ENCODE measurements around the gene RGL1. TPM values are rescaled to one million over a fixed set of nuclear protein-coding genes. Genes with fewer than 3 reads are reported as not detected.
A peak's percentile ranks its signal among the peaks of the same experiment; 100 is the strongest.

RGL1 gene
- total RNA-seq, 1 experiment from 2014 or later: 1.5 TPM

- no peaks in the 10 kb centered on the region for H3K27me3 ChIP-seq (ENCODE audit: low read length)
- no peak overlapping the region for H3K9ac ChIP-seq (ENCODE audit: low read length)
- H3K4me2 ChIP-seq (ENCODE audit: low read length): peak overlapping the region; percentile 51
- H3K9me3 ChIP-seq (ENCODE audit: low read length): no peaks in the 10 kb centered on the region
- ChIA-PET CTCF (no interaction called here), POLR2A (ENCODE audit: unreplicated experiment) (interaction anchor here (0.6 kb wide), 2 partner anchors 183 to 230 kb away, joined by 7 to 9 read pairs; partner anchors contain the start of gene TSEN15)
- no peaks in the 10 kb centered on the region for H3F3A ChIP-seq (ENCODE audit: low read length, unreplicated experiment)
- no peak overlapping the region for H3K4me3 ChIP-seq (ENCODE audit: low read length)
- BruUV-seq (replicated peaks): no TSS peak
- ATAC-seq (peak; percentile 90), DNase-seq (peak; percentile 68)
- no peaks in the 10 kb centered on the region for H3K36me3 ChIP-seq (ENCODE audit: low read depth, low read length)
- peak overlapping the region; percentile 54 for H2AFZ ChIP-seq (ENCODE audit: low read length)
- no peaks in the 10 kb centered on the region for H3K9me2 ChIP-seq (replicated peaks; ENCODE audit: low read length)
- no peaks in the 10 kb centered on the region for H4K20me1 ChIP-seq (ENCODE audit: low read length)
- peaks cover 28% of the 10 kb centered on the region for H3K4me1 ChIP-seq (ENCODE audit: insufficient read depth, low read length)
- no peak for TF ChIP-seq EZH2 (IDR thresholded peaks at IDR 0.05; ENCODE audit: low read length, unreplicated experiment)
- no peak for TF ChIP-seq EZH2phosphoT487 (IDR thresholded peaks at IDR 0.05; ENCODE audit: borderline replicate concordance, low read length)
- TF ChIP-seq CTCF (conservative IDR thresholded peaks at IDR 0.05; ENCODE audit: low read depth, low read length): no peak
- H3K27ac ChIP-seq (ENCODE audit: low read length): peak overlapping the region; percentile 51
- H3K79me2 ChIP-seq (ENCODE audit: low read length): no peaks in the 10 kb centered on the region
- intact Hi-C loops (cut with micrococcal nuclease): loop anchor here (1.0 kb wide), 1 partner anchor 70 kb away; no protein-coding TSS in a partner anchor
Observed at GRCh38 chr1:183821889-183822611, 17.1 kb downstream of the RGL1 start.

GRCh38 chr1:183824291-183824690 is 19.4 kb downstream of the RGL1 start:
- H3K4me1 ChIP-seq (ENCODE audit: insufficient read depth, low read length): peaks cover 20% of the 10 kb centered on the region
- H2AFZ ChIP-seq (ENCODE audit: low read length): no peak overlapping the region
- no peak for DNase-seq
- CTCF ChIA-PET: no interaction called here
- no peaks in the 10 kb centered on the region for H4K20me1 ChIP-seq (ENCODE audit: low read length)
- no peak for ATAC-seq
- H3K4me2 ChIP-seq (ENCODE audit: low read length): no peak overlapping the region
- TF ChIP-seq EZH2phosphoT487 (IDR thresholded peaks at IDR 0.05; ENCODE audit: borderline replicate concordance, low read length): no peak
- TF ChIP-seq CTCF (conservative IDR thresholded peaks at IDR 0.05; ENCODE audit: low read depth, low read length): no peak
- no peak for TF ChIP-seq EZH2 (IDR thresholded peaks at IDR 0.05; ENCODE audit: low read length, unreplicated experiment)
- H3F3A ChIP-seq (ENCODE audit: low read length, unreplicated experiment): no peaks in the 10 kb centered on the region
- no peaks in the 10 kb centered on the region for H3K36me3 ChIP-seq (ENCODE audit: low read depth, low read length)
- intact Hi-C loops (cut with micrococcal nuclease): no loop called here
- no peaks in the 10 kb centered on the region for H3K27me3 ChIP-seq (ENCODE audit: low read length)
- no peaks in the 10 kb centered on the region for H3K9me3 ChIP-seq (ENCODE audit: low read length)
- no TSS peak for BruUV-seq (replicated peaks)
- no peaks in the 10 kb centered on the region for H3K79me2 ChIP-seq (ENCODE audit: low read length)
- POLR2A ChIA-PET (ENCODE audit: unreplicated experiment): no interaction called here
- H3K9me2 ChIP-seq (replicated peaks; ENCODE audit: low read length): no peaks in the 10 kb centered on the region
- no peak overlapping the region for H3K4me3 ChIP-seq (ENCODE audit: low read length)
- no peak overlapping the region for H3K27ac ChIP-seq (ENCODE audit: low read length)
- no peak overlapping the region for H3K9ac ChIP-seq (ENCODE audit: low read length)

GRCh38 chr1:183827801-183828200 is 22.9 kb downstream of the RGL1 start:
- H3K4me3 ChIP-seq (ENCODE audit: low read length): no peak overlapping the region
- H3K9me3 ChIP-seq (ENCODE audit: low read length): no peaks in the 10 kb centered on the region
- ChIA-PET CTCF (interaction anchor here (0.7 kb wide), 1 partner anchor 87 kb away, joined by 3 read pairs; no protein-coding TSS in a partner anchor), POLR2A (ENCODE audit: unreplicated experiment) (no interaction called here)
- no peak overlapping the region for H3K9ac ChIP-seq (ENCODE audit: low read length)
- TF ChIP-seq EZH2 (IDR thresholded peaks at IDR 0.05; ENCODE audit: low read length, unreplicated experiment) (no peak), EZH2phosphoT487 (IDR thresholded peaks at IDR 0.05; ENCODE audit: borderline replicate concordance, low read length) (no peak), CTCF (conservative IDR thresholded peaks at IDR 0.05; ENCODE audit: low read depth, low read length) (no peak)
- no peaks in the 10 kb centered on the region for H3F3A ChIP-seq (ENCODE audit: low read length, unreplicated experiment)
- no peaks in the 10 kb centered on the region for H3K27me3 ChIP-seq (ENCODE audit: low read length)
- H4K20me1 ChIP-seq (ENCODE audit: low read length): no peaks in the 10 kb centered on the region
- H3K4me2 ChIP-seq (ENCODE audit: low read length): no peak overlapping the region
- BruUV-seq (replicated peaks): no TSS peak
- no peaks in the 10 kb centered on the region for H3K36me3 ChIP-seq (ENCODE audit: low read depth, low read length)
- peaks cover 2% of the 10 kb centered on the region for H3K4me1 ChIP-seq (ENCODE audit: insufficient read depth, low read length)
- no peaks in the 10 kb centered on the region for H3K9me2 ChIP-seq (replicated peaks; ENCODE audit: low read length)
- DNase-seq (no peak), ATAC-seq (no peak)
- H2AFZ ChIP-seq (ENCODE audit: low read length): no peak overlapping the region
- H3K27ac ChIP-seq (ENCODE audit: low read length): no peak overlapping the region
- intact Hi-C loops (cut with micrococcal nuclease): no loop called here
- H3K79me2 ChIP-seq (ENCODE audit: low read length): no peaks in the 10 kb centered on the region

Measured in PC-3 (cell line).